Activated T-cell treated with anti-CD3 and anti-CD28 coated beads, Interleukin-2, amount 50 U/mL, for 48 hours (primary cell): ENCODE measurements around the gene ADAMTS14.

ENCODE experiments used
- DNase-seq, 2 experiments: peaks; one replicate each; pipeline ENCODE4 v3.0.0-alpha.2; 2020

The ADAMTS14 gene

DNA sequence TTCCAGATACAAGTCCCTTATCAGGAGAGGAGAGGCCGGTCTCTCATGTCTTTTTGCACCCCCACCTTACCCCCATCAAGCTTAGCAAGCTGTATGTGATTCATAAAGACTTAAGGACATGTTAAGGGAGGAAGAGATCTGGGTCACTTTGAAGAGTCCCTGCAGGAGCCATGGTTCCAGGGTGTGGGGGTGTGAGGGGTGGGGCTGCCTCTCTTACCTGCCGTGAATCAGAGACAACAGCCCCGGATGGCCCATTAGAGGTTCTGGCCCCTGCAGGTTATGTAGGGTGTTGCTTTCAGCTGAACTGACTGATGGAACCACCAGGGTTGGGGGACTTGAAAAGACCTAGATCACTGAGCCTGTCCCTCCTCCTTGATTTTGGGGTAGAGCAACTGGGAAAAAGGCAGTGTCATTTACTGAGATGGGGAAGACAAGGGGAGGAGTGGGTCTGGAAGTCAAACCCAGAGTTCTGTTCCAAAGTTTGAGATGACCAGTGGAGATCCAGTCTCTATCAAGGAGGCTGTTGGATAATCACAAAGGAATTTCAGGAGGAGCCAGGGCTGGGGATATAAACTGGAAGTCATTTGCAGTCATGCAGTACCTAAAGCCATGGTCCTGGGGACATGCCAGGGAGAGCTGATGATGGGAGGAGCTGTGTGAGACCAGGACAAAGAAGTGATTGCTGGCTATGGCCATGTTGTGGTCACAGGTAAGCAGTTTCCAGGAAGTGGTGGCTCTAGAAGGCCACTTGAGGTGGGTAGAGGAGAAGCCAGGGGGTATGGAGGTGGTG lies 23.1 kb downstream of the ADAMTS14 start:
- DNase-seq: no peak

DNA sequence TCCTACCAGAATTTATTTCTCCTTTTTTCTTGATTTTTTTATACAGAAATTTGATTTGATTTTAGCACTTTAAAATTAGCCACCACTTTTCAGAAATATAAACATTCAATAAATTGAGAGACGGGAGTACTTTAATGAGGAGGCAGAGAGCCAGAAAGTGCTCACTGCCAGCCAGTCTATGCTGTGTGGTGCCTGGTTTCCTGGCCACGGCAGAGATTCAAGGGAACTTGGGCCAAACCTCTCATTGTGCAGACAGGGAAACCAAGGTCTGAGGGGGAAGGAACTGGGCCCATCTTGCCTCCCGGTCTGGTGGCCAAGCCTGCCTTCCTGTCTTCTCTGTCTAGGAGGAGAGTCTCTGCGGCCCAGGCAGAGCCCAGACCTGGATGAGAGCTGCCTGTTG lies 25.9 kb downstream of the ADAMTS14 start:
- DNase-seq: no peak

DNA sequence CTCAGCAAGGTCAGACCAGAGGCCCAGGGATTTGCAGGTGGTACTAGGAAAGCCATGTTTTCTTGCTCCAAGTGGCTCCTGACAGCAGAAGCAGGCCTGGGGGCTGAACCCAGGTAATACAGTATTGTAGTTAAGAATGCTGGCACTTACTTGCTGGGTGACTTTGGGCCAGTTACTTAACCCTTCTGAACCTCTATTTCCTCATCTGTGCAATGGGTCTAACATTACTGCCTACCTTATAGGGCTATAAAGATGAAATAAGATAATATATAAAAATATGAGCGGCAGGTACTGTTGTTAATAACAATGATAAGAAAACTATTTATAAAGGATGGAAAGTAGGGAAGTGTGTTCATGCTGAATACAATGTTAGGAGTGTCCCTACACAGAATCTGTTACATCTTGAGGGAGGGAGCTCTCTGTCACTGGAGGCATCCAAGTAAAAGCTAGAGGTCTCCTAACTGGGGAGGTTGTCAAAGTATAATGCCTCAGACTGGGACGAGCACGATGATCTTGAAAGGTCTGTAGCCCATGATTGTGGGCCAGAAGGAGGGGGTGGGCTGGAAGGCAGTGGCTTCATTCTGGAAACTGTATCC lies 26.9 kb downstream of the ADAMTS14 start:
- DNase-seq: no peak

- no peak for DNase-seq
Observed at GRCh38 chr10:70699659-70700174, 27.4 kb downstream of the ADAMTS14 start.

- no peak for DNase-seq
Observed at GRCh38 chr10:70702190-70702763, 30.0 kb downstream of the ADAMTS14 start.

DNA sequence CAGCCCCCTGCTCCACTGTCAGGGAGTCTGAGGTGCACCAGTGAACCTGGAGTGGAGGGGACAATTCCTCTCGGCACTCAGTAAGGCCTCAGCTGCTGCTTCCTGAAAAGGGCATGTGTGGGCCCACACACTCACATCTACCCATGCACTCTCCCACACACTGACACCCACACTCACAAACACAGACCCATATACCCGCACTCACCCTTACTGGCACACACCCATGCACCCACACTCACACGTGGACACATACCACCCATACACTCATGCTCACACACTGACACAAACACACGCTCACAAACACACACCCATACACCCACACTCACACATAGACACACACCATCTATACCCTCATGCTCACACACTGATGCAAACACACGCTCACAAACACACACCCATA lies 31.9 kb downstream of the ADAMTS14 start:
- DNase-seq: no peak

DNA sequence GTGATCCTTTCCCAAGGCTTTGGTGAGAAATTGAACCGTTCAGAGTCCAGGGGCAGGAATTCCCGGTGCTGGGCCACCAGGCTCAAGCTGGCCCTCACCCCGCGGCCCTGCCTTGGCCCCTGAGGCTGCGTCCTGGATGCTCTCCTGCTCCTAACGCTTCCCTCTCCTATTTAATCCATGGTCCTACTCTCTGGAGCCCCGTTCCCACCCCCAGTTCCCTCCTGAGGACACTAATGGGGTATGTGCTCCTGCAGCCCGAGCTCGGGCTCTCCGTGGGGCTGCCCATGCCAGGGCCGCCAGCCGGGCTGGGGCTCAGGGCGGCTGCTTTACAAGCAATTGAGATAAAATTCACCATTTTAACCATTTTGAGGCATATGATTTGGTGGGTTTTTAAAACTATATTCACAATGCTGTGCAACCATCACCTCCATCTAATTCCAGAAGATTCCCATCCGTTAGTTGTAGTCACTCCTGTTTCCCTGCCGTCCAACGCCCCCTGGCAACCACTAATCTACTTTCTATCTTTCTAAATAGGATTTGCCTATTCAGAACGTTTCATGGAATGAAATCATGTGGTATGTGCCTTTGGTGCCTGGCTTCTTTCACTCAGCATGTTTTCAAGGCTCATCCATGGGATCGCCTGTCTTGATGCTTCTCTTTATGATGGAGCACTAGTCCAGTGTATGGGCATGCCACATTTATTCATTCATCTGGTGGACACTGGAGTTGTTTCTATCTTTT lies 33.0 kb downstream of the ADAMTS14 start:
- DNase-seq: no peak

DNA sequence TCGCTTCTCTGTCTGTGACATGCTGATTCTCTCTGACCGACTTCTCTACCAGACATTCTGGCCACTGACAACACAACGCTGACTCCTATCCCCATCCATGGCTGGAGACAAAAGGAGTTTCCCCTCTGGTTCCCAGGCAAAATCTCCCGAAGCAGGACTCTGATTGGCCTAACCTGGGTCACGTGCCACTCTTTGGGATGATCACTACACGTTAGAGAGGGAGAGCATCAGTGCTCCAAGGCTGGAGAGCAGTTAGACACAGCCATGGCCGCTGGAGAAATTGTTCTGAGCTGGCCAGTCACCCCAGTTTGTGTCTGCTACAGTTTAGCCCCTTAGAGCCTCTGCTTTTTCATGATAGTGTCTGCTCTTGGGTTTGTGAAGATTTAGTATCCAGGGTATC lies 38.9 kb downstream of the ADAMTS14 start:
- no peak for DNase-seq

- DNase-seq: no peak
Observed at GRCh38 chr10:70711911-70712310, 39.6 kb downstream of the ADAMTS14 start.

- DNase-seq: no peak
Observed at GRCh38 chr10:70714245-70714644, 41.9 kb downstream of the ADAMTS14 start.

GRCh38 chr10:70714951-70715350 lies 42.6 kb downstream of the ADAMTS14 start:
- DNase-seq: no peak

- peak; percentile 35 to 41 for DNase-seq
Observed at GRCh38 chr10:70715853-70716795, 43.8 kb downstream of the ADAMTS14 start.

DNA sequence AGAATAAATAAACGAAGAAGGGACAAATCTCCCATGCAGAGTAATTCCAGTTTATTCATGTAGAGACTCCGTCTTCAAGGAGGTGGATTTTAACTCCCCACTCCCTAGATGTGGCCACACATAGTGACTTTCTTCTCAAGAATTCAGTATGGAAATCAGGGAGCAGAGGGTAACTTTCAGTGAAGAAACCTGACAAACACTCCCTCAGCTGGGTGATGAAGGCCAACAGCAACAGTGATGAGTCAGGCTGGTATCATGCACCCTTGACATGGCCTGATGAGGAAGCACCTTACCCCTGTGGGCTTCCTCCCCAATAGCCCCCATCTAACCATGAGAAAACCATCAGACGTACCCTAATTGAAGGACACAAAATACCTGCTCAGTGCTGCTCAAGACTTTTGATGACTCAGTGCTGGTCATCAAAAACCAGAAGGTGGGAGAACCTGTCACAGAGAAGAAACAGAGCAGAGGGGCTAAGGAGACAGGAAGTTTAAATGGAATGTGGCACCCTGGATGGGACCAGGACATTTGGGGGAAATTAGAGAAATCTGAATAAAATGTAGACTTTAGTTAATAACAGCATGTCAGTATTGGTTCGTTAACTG lies 50.6 kb downstream of the ADAMTS14 start:
- DNase-seq: no peak

DNA sequence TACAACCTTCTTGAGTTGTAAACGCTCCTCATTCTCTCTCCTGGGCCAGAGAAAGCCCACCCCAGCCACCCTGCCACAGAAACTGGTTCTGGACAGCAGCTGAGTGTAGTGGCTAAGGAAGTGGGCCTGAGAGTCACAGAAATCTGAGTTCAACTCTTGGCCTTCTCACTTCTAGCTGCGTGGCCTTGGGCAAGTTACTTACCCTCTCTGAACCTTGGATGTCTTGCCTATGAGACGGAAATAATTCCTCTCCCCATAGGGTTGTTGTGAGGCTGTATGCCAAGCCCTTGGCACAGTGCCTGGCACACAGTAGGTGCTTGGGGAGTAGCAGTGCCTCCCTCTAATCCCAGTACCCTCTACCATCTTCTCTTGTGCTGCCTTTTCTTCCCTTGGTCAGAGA lies 51.5 kb downstream of the ADAMTS14 start:
- DNase-seq: no peak

DNA sequence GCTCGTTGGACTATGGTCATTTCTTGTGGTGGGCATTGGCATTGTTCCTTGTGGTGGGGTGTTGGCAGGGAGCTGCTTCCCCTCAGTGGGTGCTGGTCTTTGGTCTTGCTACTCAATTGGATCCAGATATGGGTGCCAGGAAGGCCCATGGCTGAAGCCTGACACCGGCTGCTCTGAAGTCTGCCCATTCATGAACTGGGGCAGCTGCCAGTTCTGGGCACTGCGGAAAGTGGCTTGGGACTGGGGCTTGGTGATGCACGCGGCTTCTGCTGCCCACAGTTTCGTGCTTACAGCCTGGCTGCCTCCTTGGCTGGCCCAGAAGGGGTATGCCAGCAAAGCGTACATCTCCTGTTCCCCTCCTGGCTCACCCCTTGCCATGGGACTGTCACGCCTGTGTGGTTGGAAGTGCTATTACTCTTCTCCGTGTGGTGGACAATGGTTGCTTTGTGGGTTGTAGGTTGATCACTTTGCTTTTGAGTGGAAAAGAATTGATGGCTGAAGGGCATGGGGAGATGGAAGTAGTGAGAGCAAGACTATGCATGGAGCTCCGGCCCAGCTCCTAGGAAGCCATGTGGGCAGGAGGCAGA lies 54.7 kb downstream of the ADAMTS14 start:
- no peak for DNase-seq

DNA sequence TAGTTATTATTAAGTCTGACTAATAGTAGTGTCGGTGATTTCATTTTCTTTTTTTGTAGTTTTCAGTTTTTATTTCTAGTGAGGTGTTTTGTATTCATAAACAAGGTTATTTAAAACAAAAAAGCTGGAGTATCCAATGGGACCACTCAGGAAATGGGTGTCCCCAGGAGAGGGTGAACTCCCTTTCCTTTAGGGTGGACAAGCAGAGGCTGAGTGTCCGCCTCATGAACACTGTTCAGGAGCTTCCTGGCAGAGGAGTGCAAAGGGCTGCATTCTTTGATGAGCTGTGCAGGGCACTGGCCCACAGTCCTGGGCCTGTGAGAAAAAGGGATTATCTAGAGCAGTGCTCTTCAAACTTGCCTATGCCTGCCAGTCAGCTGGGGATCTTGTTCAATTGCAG lies 56.0 kb downstream of the ADAMTS14 start:
- no peak for DNase-seq

DNA sequence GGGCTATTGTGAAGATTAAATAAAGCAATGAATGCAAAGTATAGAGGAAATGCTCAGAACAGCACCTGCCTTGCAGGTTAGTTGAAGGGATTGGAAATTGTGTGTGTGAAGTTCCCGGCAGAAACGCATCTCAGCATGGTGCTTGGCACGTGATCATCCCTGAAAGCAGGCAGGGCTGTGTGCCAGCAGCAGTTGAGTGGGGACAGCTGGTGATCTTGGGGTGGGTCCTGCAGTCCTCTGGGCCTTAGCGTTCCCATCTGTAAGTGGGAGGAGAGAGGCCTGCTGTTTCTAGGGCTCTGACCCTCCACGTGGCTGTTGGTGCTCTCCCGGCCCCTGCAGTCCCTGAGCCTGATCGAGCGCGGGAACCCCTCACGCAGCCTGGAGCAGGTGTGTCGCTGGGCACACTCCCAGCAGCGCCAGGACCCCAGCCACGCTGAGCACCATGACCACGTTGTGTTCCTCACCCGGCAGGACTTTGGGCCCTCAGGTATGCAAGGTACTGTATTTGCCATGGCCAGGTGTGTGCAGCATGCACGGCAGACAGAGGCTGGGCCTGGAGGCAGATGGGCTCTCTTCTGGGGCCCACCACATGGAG lies 57.6 kb downstream of the ADAMTS14 start:
- no peak for DNase-seq

DNA sequence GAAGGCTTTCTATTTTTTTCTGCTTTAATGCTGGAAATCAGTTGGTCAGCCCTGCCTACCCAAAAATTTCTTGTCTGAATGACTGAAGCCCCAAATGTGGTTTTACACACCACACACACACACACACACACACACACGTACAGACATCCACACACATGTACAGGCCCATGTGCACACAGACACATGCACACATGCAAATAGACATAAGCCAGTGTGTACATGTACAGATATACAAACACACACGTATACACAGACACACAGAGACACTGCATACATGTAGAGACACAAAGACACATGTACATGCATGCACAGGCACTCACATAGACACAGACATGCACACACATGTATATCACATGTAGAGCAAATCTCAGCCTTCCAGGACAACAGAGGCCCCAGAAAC lies 58.6 kb downstream of the ADAMTS14 start:
- no peak for DNase-seq

DNA sequence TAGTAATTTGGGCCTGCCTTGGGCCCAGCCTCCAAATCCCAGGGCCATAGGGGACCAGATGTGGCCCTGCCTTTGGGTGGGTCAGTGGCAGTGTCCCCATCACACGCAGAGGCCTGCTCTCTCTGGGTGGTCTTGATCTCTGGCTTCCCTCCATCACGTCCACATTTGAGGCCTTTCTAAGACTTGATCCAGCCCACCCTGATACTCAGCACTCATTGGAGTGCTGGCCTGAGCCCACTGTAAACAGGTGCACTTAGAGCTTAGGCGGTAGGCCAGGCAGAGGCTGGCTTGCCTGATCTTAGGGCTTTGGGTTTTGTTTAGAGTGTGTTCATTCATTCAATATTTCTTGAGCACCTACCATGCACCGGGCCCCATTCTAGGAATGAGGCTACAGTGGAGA lies 60.3 kb downstream of the ADAMTS14 start:
- DNase-seq: no peak

- no peak for DNase-seq
Observed at GRCh38 chr10:70733051-70733450, 60.7 kb downstream of the ADAMTS14 start.

DNA sequence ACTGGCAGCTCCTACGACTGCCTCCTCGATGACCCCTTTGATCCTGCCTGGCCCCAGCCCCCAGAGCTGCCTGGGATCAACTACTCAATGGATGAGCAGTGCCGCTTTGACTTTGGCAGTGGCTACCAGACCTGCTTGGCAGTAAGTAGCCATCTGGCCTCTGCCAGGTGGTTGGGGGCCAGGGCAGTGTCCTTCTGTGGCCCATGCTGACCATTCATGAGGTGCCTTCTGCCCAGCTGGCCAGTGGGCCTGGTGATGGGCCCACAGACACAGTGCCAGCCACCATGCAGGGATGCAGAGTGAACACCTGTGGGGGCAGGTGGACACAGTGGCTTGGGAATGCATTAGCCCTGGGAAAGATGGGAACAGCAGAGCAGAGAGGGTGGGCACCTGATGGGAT lies 62.9 kb downstream of the ADAMTS14 start:
- DNase-seq: no peak
